GM19328 (cell line): ENCODE results near the gene CHST8.
"Not testable (repeated sequence)": the region's sequence is repeated elsewhere in the genome, so short reads cannot be mapped to it uniquely, and the experiment has no call there.

Experiments
- ATAC-seq: cut with Tn5 transposase; IDR thresholded peaks from one replicate; pipeline ENCODE4 v1.9.1; 2021; ENCODE audit warnings: mild to moderate bottlenecking, moderate library complexity; ENCODE audit not compliant: unreplicated experiment

Gene CHST8, protein sequence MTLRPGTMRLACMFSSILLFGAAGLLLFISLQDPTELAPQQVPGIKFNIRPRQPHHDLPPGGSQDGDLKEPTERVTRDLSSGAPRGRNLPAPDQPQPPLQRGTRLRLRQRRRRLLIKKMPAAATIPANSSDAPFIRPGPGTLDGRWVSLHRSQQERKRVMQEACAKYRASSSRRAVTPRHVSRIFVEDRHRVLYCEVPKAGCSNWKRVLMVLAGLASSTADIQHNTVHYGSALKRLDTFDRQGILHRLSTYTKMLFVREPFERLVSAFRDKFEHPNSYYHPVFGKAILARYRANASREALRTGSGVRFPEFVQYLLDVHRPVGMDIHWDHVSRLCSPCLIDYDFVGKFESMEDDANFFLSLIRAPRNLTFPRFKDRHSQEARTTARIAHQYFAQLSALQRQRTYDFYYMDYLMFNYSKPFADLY

DNA sequence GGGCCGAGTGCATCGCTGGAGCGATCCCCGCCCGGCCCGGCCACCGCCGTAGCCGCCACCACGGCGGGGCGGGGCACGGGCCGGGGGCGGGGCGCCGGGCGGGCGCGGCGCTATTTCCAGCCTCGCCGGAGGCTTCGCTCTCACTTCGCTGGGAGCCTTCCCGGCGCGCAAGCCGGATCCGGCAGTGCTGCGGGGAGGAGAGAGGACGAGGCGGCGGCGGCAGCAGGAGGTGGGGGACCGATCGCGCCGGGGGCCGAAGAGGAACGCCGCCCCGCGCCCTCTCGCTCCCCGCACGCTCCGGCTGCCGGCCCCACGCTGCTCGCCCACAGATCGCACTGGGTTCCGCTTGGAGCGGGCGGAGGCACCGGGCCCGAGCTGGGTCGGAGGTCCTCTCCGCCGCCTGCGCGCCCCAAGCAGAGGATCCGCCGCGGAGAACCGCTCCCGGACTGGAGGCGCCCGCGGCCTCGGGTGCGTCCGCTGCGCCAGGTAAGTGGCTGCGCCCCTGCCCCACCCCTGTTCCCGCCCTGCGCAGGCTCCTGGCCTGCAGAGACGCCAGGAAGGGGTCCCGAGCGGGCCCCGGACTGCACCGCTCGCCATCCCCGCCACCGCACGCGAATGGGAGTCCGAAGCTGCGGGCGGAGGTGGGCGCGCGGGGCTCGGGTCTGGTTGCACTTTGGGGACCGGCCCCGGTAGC lies at the start of gene CHST8:
CHST8 (plus strand) TSS at position 143 of the 694 bp plus-strand sequence. CDS start 67,309 bp downstream, outside the sequence.
- no peak for ATAC-seq

DNA sequence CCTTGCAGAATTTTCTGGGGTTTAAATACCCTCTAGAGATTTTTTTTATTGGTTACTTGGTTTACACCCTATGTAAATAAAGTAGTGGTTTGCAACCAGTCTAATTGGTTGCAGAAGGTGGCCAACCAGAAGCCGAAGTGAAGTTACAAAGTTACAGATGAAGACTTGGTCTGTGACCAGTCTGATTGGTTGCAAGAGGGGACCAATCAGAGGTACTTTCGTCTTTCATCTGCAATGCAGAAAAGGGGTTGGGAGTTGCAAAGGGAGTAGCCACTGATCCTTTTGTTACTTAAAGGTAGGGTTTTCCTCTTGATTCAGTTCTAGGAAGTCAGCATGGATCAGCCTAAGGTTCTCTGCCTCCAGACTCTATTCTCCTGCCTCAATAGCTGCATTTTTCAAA lies 48.8 kb upstream of the CHST8 start:
- no peak for ATAC-seq

DNA sequence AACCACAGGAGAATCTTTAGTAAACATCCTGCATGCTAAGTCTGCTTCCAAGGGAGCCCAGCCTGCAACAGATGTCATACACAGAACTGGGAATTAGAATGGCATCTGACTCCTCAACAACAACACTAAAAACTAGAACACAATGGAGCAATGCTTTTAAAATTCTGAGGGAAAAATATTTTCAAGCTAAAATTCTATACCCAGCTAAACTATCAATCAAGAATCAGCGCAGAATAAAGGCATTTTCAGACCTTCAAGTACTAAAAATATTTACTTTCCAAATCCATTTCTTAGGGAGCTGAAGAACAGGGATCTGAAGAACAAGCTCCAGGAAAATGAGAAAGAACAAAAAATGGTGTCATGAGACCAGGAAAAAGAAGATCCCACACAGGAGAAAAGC lies 46.9 kb upstream of the CHST8 start:
- ATAC-seq, result no peak

DNA sequence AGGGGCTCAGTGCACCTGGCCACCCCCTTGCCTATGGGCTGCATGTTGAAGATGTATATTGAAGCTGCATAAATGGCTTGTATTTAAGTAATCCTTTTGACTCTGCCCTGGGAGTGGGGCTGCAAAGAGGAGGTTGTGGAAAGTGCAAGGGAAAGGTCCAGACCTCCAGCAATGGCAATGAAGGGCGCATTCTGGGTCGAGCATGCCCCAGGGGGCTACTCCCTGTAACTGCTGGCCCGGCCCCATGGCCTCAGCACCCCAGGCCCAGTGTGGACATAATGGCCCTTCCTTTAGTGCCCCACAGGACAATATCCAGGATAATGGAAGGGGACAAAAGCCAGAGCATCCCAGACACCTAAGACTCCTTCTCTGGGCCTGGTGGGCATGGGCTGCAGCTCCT lies 43.1 kb upstream of the CHST8 start:
- no peak for ATAC-seq

DNA sequence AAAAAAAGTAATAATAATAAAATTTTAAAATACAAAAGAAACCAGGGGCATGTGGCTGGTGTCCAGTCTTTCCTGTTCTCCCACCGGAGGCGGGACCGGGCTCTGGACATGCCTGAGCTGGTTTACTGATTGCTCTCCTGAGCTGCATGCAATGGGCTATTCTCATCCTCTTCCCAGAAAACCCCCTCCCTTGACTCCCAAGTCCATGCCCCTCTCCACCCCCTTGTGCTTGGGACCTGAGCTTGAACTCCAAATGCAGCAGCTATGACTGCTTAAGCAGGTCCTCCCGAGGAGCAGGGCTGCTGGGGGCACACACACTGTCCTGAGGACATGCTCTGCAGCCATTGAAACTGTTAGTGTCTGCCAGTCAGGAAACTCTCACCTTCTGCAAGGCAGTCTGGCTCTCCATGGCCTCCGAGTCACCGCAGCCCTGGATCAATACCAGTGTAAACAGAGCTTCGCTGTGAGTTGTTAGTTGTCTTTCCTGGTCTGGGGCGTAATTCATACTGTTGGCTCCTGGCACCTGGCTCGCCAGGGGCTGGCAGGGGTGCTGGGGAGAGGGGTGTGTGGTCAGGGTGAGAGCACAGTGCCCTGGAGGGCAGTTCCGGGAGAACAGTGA lies 41.6 kb upstream of the CHST8 start:
- no peak for ATAC-seq

DNA sequence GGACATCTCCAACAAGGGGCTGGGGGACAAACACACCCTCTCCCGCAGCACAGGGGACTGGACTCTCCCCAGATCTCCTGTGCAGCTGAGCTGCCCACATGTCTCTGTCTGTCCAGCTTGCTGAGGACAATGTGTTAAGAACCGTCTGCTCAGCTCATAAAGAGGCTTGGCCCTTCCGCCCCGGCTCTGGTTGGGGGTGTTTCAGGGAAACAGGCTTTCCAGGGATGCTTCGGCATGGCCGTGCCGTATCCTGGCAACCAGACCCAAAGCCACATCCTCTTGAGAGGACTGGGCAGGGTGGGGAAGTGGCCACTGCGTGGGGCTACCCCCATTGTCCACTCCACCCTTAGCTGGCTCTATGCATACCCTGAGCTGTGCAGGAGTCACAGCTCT lies 41.1 kb upstream of the CHST8 start:
- ATAC-seq, result no peak

DNA sequence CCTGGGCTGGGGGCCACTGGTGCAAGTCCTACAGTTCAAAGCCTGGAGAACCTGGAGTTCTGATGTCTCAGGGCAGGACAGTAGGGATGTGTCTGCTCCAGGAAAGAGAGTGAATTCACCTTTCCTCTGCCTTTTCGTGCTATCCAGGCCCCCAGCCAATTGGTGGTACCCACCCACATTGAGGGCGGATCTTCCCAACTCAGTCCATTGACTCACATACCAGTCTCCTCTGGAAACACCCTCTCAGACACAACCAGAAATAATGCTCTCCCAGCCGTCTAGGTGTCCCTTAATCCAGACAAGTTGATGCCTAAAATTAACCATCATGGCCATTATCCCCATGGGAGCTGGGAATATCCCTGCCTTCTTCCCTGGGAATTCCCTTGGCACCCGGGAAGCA lies 38.8 kb upstream of the CHST8 start:
- no peak for ATAC-seq

DNA sequence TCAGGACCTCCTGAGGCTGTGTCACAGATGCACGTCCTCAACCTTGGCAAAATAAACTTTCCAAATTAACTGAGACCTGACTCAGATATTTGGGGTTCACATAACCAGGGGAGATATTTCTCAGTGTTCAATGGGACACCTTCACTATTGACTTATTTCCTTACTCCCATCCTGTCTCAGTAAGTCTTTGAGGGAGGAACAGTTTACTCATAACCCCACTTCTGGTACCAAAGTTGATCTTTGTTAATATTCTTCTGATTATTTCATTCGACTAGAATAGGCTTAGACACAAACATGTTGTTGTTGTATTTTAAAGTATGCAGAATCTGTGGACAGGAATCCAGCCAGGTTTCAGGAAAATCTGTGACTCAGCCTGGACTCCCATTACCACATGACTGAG lies 34.6 kb upstream of the CHST8 start:
- no peak for ATAC-seq

DNA sequence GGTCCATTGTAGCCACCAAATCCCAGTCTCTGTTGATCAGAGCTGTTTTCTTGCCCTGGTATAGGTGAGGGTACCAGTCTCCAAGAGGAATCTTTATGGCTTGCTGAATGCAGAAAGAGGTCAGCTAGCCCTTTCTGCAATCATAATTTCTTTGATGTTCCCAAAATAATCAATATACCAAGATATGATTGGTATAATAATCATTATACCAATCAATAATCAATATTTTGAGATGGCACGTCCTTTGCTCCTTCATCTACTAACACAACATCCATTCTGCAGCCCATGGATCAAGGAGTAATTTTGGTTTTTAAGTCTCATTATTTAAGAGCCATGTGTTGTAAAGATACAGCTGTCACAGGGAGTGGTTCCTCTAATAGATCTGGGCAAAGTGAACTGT lies 31.5 kb upstream of the CHST8 start:
- no peak for ATAC-seq

DNA sequence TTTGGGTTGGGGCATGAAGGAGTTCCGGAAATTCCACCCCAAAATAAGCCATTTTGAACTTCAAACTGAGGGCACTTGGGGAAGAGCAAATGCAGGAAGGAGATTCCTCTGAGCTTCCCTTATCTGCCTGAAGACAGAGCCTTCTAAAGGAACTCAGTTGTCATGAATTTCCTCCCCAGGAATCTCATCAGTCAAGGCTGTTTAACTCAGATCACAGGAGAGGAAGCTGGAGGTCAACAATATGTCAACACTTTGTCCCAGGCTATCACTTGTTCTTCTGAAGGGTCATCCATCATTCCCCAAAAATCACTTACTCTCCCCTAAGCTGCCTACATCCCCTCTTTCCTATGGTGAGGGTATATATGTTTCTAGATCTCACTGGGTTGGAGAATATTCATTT lies 26.0 kb upstream of the CHST8 start:
- ATAC-seq, result no peak

DNA sequence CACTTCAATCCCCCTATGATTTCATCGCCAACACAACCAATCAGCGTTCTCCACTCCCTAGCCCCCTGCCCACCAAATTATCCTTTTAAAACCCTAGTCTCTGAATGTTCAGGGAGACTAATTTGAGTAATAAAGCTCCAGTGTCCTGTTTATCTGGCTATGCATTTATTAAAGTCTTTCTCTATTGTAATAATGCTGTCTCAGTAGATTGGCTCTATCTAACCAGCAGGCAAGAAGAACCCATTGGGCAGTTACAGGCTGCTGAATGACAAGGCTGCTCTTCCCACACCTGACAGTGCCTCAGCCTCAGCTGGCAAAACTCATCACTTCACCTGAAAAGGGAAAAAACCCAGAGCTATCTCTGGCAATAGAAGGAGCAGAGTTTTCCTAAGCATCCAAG lies 20.2 kb upstream of the CHST8 start:
- ATAC-seq, result no peak

DNA sequence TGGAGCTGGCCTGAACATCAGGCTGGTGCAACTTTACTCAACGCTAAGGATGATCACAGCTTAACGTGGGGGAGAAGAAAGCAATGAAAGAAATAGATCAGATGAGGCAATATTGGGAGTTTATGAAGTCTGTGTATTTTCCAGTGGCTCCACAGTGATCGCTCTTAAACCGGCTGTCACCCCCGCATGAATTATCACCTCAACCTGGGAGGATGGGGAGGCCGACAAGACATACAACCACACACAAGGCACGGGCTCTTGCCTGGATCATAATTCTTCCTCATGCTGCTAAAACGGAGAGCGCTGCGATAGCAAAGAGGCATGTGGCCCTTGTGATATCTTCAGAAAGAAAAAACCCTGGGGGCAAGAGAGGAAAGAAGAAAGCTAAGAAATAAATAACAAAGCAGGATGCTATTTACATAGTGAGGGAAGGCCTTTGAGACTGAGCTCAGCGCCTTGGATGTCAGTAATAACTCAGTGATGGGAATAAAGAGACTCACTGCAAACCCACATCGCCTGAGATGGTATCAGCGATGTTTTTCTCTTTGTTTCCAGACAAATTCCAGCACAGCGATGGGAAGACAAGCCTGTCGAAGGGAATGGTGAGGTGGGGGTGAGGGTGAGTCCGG lies 19.1 kb upstream of the CHST8 start:
- ATAC-seq, result no peak

DNA sequence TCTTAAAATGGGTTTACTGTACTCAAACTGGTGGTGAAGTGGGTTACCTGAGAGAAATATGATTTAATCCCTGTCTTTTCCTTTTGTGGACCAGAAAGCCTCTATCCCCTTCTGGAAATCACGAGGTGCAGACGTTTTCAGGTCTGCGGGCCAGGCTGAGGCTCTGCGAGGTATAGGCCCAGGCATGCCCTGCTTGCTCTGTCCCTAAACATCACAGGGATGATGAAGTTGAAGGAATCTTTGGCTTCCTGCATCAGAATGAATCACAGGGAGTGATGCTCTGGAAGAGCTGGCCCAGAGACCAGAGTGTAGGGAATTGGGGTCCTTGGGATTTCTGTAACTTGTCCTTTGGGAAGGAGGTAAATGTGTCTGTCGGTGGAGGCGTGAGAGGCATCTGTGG lies 18.4 kb upstream of the CHST8 start:
- ATAC-seq, result no peak

DNA sequence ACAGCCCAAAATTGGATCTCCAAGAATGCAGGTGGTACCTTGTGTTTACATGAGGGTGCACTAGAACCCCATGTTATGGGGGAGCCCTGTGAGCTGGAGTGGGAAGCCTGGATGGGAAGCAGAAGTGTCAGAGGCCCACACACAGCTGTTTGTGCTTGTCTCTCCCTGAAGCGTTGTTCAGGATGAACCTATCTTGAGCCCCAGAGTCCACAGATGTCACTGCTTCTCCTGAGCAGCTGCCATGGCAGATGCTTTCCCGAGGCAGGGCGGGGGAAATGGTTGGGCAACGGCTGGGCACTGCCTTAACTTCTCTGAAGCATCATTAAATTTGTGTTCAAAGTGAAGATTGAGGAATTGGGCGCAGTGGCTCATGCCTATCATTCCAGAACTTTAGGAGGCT lies 17.1 kb upstream of the CHST8 start:
- ATAC-seq, result no peak

DNA sequence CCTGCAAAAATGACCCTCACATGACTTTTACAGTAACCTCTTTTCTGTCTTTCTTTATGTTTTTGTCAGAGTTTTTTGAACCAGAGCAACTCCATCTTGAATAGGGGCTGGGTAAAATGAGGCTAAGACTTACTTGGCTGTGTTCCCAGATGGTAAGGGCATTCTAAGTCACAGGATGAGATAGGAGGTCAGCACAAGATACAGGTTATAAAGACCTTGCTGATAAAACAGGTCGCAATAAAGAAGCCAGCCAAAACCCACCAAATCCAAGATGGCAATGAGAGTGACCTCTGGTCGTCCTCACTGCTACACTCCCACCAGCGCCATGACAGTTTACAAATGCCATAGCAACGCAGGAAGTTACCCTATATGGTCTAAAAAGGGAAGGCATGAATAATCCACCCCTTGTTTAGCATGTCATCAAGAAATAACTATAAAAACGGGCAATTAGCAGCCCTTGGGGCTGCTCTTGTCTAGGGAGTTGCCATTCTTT lies 15.9 kb upstream of the CHST8 start:
- not testable (repeated sequence) for ATAC-seq

DNA sequence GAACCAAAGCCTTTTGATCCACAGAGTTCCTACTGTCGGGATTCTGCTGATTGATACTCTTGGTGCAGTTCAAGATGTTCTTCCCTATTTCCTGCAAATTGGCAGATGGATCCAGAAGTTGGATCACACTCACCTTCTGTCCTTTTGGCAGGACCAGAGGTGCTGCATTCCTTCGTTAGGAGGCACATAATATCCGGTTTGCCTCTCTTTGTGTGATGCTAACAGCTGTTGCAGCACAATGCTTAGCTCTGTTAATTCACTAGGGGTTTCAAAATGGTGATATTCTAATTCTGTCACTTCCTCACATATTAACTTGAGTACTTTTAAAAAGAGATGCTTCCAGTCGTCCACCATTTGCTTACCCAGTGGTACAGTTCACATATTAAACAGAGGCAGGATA lies 15.2 kb upstream of the CHST8 start:
- no peak for ATAC-seq

DNA sequence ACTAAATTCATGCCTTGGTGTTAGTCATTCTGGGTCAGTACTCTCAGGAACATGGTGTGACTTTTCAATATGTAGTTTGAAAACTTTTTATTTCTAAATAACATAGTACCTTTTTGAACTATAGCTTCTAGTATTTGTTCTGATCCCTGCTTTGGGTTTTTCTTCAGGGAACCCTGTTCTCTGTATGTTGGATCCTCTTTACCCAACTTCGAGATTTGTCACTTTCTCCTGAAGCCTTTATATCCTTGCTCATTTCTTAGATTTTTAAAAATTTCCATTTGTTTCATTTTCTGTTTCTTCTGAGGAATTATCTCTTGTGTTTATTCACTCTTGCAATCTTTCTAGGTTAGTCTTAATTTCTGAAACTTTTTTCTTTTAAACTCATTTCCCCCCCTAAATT lies 12.4 kb upstream of the CHST8 start:
- ATAC-seq, result no peak

DNA sequence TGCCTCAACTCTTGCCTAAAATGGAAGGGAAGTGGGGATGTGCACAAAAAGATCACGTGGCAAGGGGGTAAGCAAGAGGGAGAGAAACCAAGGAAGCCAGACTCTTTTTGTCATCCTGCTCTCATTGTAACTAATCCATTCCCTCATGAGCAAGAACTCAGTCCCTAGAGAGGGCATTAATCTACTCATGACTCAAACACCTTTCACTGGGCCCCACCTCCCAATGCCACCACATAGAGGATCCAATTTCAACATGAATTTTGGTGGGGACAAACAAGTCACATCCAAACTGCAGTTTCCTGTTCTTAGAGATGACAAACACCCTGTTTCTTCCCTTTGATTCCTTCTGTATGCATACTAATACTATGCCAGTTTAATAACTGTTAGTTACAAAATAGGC lies 11.2 kb upstream of the CHST8 start:
- ATAC-seq, result no peak

DNA sequence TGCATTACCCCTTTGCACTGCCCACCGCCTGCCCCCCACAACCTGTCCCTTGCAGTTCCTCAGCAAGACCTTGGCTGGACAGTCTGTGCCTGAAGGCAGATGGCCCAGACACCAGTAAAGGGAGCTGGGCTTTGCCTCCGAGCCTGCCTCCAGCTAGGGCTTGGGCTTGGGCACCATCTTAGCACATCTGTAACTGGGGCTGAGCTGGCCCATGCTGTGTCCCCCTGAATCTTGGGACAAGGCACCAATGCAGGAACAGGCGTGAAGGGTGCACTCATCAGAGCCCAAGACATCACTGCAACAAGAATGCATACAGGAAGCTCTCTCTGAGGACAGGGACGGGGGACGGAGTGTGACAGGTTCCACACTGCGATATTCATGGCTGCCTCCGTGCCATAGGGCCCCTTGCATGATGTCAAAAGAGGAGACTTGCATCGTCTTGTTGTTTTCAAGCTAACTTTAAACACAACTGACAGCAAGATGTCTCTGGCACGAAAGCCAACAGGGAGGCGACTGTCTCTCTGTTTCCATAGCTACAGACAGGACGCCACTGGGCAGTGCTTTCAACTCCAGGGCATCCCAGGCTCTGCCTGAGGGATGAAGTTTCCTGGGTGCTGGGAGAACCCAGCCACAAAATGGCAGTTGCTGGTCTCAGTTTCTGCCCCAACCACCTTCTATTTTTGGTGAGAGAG lies 8.7 kb upstream of the CHST8 start:
- ATAC-seq, result no peak

DNA sequence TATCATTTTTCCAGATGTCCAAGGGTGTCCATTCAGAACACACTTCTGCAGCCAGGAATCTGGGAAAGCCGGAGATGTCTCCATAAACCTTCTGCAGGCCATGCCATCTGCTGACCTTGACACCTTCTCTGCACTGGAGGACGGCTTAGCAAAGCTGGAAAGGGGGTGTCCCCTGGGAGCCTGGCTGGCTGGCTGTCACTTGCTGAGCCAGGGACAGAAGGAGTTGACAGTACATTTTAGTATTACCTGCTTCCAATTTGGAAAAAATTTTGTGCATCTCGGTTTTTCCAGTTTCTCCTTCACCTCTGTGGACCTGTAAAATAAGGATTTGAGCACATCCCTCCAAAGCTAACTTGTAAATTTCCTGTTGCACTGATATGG lies 8.1 kb upstream of the CHST8 start:
- no peak for ATAC-seq

DNA sequence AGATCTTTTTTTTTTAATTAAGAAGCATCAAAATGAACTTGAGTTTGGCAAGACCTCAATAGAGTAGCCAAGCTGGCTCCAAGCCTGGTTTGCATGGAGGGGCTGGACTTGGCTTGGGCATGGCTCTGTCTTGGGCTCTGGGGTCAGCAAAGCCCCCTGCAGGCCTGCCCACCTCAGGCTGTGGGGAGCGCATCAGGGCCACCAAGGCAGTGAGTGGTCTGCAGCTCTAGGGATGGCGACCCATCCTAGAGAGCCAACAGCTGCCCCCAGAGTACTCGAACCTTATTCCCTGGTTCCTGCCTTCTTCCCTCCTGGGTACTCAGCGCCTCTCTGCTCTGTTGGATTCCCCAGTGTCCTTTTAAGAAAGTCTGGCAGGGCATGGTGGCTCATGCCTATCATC lies 5.4 kb upstream of the CHST8 start:
- ATAC-seq, result no peak
